ENCODE results near the gene COL4A2.
"Not testable (repeated sequence)": the region's sequence is repeated elsewhere in the genome, so short reads cannot be mapped to it uniquely, and the experiment has no call there.

The COL4A2 gene

GRCh38 chr13:110449219-110450015 lies 142.3 kb downstream of the COL4A2 start:
- no peak for DNase-seq
- H3K27me3 ChIP-seq (replicated peaks; ENCODE audit: control insufficient read depth, insufficient read depth, low read length, poor library complexity, severe bottlenecking), result peaks cover 3% of the 10 kb centered on the region
- no peak overlapping the region for H3K4me3 ChIP-seq (ENCODE audit: insufficient read depth, low read depth, low read length, poor library complexity, severe bottlenecking)
- no peaks in the 10 kb centered on the region for H3K36me3 ChIP-seq (ENCODE audit: control insufficient read depth, insufficient read depth, low read length)
- H3K27ac ChIP-seq (ENCODE audit: insufficient read depth, low read length, poor library complexity, severe bottlenecking), result no peak overlapping the region
- H3K9me3 ChIP-seq (ENCODE audit: control insufficient read depth, low read length), result no peaks in the 10 kb centered on the region
- no peaks in the 10 kb centered on the region for H3K4me1 ChIP-seq (ENCODE audit: control insufficient read depth, insufficient read depth, low read length, poor library complexity, severe bottlenecking)

GRCh38 chr13:110450016-110450900 lies 143.2 kb downstream of the COL4A2 start:
- Histone ChIP-seq H3K9me3 (ENCODE audit: control insufficient read depth, low read length) (no peaks in the 10 kb centered on the region), H3K4me3 (ENCODE audit: insufficient read depth, low read depth, low read length, poor library complexity, severe bottlenecking) (no peak overlapping the region), H3K27ac (ENCODE audit: insufficient read depth, low read length, poor library complexity, severe bottlenecking) (no peak overlapping the region), H3K4me1 (ENCODE audit: control insufficient read depth, insufficient read depth, low read length, poor library complexity, severe bottlenecking) (no peaks in the 10 kb centered on the region), H3K27me3 (replicated peaks; ENCODE audit: control insufficient read depth, insufficient read depth, low read length, poor library complexity, severe bottlenecking) (peaks cover 3% of the 10 kb centered on the region), H3K36me3 (ENCODE audit: control insufficient read depth, insufficient read depth, low read length) (no peaks in the 10 kb centered on the region)
- DNase-seq, result no peak

- Histone ChIP-seq H3K4me1 (ENCODE audit: control insufficient read depth, insufficient read depth, low read length, poor library complexity, severe bottlenecking) (no peaks in the 10 kb centered on the region), H3K4me3 (ENCODE audit: insufficient read depth, low read depth, low read length, poor library complexity, severe bottlenecking) (no peak overlapping the region), H3K27ac (ENCODE audit: insufficient read depth, low read length, poor library complexity, severe bottlenecking) (no peak overlapping the region), H3K9me3 (ENCODE audit: control insufficient read depth, low read length) (no peaks in the 10 kb centered on the region), H3K36me3 (ENCODE audit: control insufficient read depth, insufficient read depth, low read length) (no peaks in the 10 kb centered on the region), H3K27me3 (replicated peaks; ENCODE audit: control insufficient read depth, insufficient read depth, low read length, poor library complexity, severe bottlenecking) (peaks cover 3% of the 10 kb centered on the region)
- no peak for DNase-seq
Observed at GRCh38 chr13:110450941-110451730, 144.1 kb downstream of the COL4A2 start.

- H3K36me3 ChIP-seq (ENCODE audit: control insufficient read depth, insufficient read depth, low read length); H3K4me3 ChIP-seq (ENCODE audit: insufficient read depth, low read depth, low read length, poor library complexity, severe bottlenecking); H3K27me3 ChIP-seq (replicated peaks; ENCODE audit: control insufficient read depth, insufficient read depth, low read length, poor library complexity, severe bottlenecking); DNase-seq; H3K9me3 ChIP-seq (ENCODE audit: control insufficient read depth, low read length); H3K27ac ChIP-seq (ENCODE audit: insufficient read depth, low read length, poor library complexity, severe bottlenecking); H3K4me1 ChIP-seq (ENCODE audit: control insufficient read depth, insufficient read depth, low read length, poor library complexity, severe bottlenecking): not testable (repeated sequence)
Observed at GRCh38 chr13:110453091-110453490, 146.0 kb downstream of the COL4A2 start.

DNA sequence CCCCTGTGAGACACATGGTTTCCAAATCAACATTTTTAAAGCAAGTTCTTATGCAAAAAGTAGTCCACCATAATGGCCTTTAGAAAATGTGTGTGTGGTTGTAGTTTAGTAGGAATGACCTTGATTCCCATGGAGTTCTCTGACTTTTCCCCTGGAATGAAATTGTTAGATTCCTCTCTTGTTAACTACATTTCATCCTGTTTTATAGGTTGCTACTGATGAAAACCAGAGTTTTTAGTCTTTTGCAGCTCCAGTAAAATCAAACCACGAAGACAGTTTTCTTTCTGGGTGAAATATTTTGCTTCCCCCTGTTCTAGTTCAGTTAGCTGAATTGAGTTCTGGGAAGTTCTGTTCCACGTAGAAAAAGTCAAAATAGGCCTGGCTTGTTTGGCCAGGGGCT lies 146.7 kb downstream of the COL4A2 start:
- no peak for DNase-seq
- H3K36me3 ChIP-seq (ENCODE audit: control insufficient read depth, insufficient read depth, low read length), result no peaks in the 10 kb centered on the region

GRCh38 chr13:110454227-110454859 lies 147.3 kb downstream of the COL4A2 start:
- DNase-seq, result no peak
- Histone ChIP-seq H3K4me1 (ENCODE audit: control insufficient read depth, insufficient read depth, low read length, poor library complexity, severe bottlenecking) (no peaks in the 10 kb centered on the region), H3K27me3 (replicated peaks; ENCODE audit: control insufficient read depth, insufficient read depth, low read length, poor library complexity, severe bottlenecking) (peaks cover 3% of the 10 kb centered on the region), H3K4me3 (ENCODE audit: insufficient read depth, low read depth, low read length, poor library complexity, severe bottlenecking) (no peak overlapping the region), H3K9me3 (ENCODE audit: control insufficient read depth, low read length) (no peaks in the 10 kb centered on the region), H3K36me3 (ENCODE audit: control insufficient read depth, insufficient read depth, low read length) (no peaks in the 10 kb centered on the region), H3K27ac (ENCODE audit: insufficient read depth, low read length, poor library complexity, severe bottlenecking) (no peak overlapping the region)

More for the DNA sequence above, 146.7 kb downstream of the COL4A2 start:
- Histone ChIP-seq H3K9me3 (ENCODE audit: control insufficient read depth, low read length) (no peaks in the 10 kb centered on the region), H3K27me3 (replicated peaks; ENCODE audit: control insufficient read depth, insufficient read depth, low read length, poor library complexity, severe bottlenecking) (peaks cover 3% of the 10 kb centered on the region), H3K27ac (ENCODE audit: insufficient read depth, low read length, poor library complexity, severe bottlenecking) (no peak overlapping the region), H3K4me1 (ENCODE audit: control insufficient read depth, insufficient read depth, low read length, poor library complexity, severe bottlenecking) (no peaks in the 10 kb centered on the region), H3K4me3 (ENCODE audit: insufficient read depth, low read depth, low read length, poor library complexity, severe bottlenecking) (no peak overlapping the region)

GRCh38 chr13:110454956-110455355 lies 147.9 kb downstream of the COL4A2 start:
- no peaks in the 10 kb centered on the region for H3K27me3 ChIP-seq (replicated peaks; ENCODE audit: control insufficient read depth, insufficient read depth, low read length, poor library complexity, severe bottlenecking)
- no peak for DNase-seq
- H3K4me3 ChIP-seq (ENCODE audit: insufficient read depth, low read depth, low read length, poor library complexity, severe bottlenecking), result no peak overlapping the region
- no peaks in the 10 kb centered on the region for H3K36me3 ChIP-seq (ENCODE audit: control insufficient read depth, insufficient read depth, low read length)
- H3K27ac ChIP-seq (ENCODE audit: insufficient read depth, low read length, poor library complexity, severe bottlenecking), result no peak overlapping the region
- no peaks in the 10 kb centered on the region for H3K9me3 ChIP-seq (ENCODE audit: control insufficient read depth, low read length)
- H3K4me1 ChIP-seq (ENCODE audit: control insufficient read depth, insufficient read depth, low read length, poor library complexity, severe bottlenecking), result no peaks in the 10 kb centered on the region

GRCh38 chr13:110455444-110455843 lies 148.4 kb downstream of the COL4A2 start:
- Histone ChIP-seq H3K36me3 (ENCODE audit: control insufficient read depth, insufficient read depth, low read length) (no peaks in the 10 kb centered on the region), H3K9me3 (ENCODE audit: control insufficient read depth, low read length) (no peaks in the 10 kb centered on the region), H3K4me3 (ENCODE audit: insufficient read depth, low read depth, low read length, poor library complexity, severe bottlenecking) (no peak overlapping the region), H3K4me1 (ENCODE audit: control insufficient read depth, insufficient read depth, low read length, poor library complexity, severe bottlenecking) (no peaks in the 10 kb centered on the region), H3K27ac (ENCODE audit: insufficient read depth, low read length, poor library complexity, severe bottlenecking) (no peak overlapping the region), H3K27me3 (replicated peaks; ENCODE audit: control insufficient read depth, insufficient read depth, low read length, poor library complexity, severe bottlenecking) (no peaks in the 10 kb centered on the region)
- DNase-seq, result no peak

- peak in 2 of 3 donors; percentile 4 to 36 for DNase-seq
- Histone ChIP-seq H3K27ac (ENCODE audit: insufficient read depth, low read length, poor library complexity, severe bottlenecking) (no peak overlapping the region), H3K9me3 (ENCODE audit: control insufficient read depth, low read length) (no peaks in the 10 kb centered on the region)
Observed at GRCh38 chr13:110455941-110456340, 148.9 kb downstream of the COL4A2 start.

More at GRCh38 chr13:110455941-110456340, 148.9 kb downstream of the COL4A2 start:
- H3K4me1 ChIP-seq (ENCODE audit: control insufficient read depth, insufficient read depth, low read length, poor library complexity, severe bottlenecking), result no peaks in the 10 kb centered on the region
- H3K36me3 ChIP-seq (ENCODE audit: control insufficient read depth, insufficient read depth, low read length), result no peaks in the 10 kb centered on the region
- no peak overlapping the region for H3K4me3 ChIP-seq (ENCODE audit: insufficient read depth, low read depth, low read length, poor library complexity, severe bottlenecking)
- no peaks in the 10 kb centered on the region for H3K27me3 ChIP-seq (replicated peaks; ENCODE audit: control insufficient read depth, insufficient read depth, low read length, poor library complexity, severe bottlenecking)

Measured in effector memory CD4-positive, alpha-beta T cell (primary cell).